Measurements from ENCODE around the gene SLC34A1.

Gene SLC34A1

GRCh38 chr5:177393990-177394389 is 9.8 kb downstream of the SLC34A1 start:
- peaks cover 5% of the 10 kb centered on the region for H3K27me3 Mint-ChIP-seq (ENCODE audit: low read depth)
- no peaks in the 10 kb centered on the region for H3K9me3 Mint-ChIP-seq

GRCh38 chr5:177396078-177396477 is 11.8 kb downstream of the SLC34A1 start:
- Mint-ChIP-seq H3K27ac (no peak overlapping the region), H3K9me3 (no peaks in the 10 kb centered on the region), H3K36me3 (ENCODE audit: low read depth) (no peaks in the 10 kb centered on the region), H3K4me1 (ENCODE audit: low read depth) (peaks cover 3% of the 10 kb centered on the region), H3K4me3 (no peak overlapping the region), H3K27me3 (ENCODE audit: low read depth) (peaks cover 5% of the 10 kb centered on the region)
- DNase-seq (ENCODE audit: low spot score), result no peak

More at GRCh38 chr5:177393990-177394389, 9.8 kb downstream of the SLC34A1 start:
- Mint-ChIP-seq H3K36me3 (ENCODE audit: low read depth) (no peaks in the 10 kb centered on the region), H3K27ac (no peak overlapping the region), H3K4me1 (ENCODE audit: low read depth) (peaks cover 23% of the 10 kb centered on the region), H3K4me3 (no peak overlapping the region)
- no peak for DNase-seq (ENCODE audit: low spot score)

GRCh38 chr5:177396807-177397206 is 12.6 kb downstream of the SLC34A1 start:
- no peak for DNase-seq (ENCODE audit: low spot score)
- no peak overlapping the region for H3K4me3 Mint-ChIP-seq
- no peaks in the 10 kb centered on the region for H3K9me3 Mint-ChIP-seq
- peaks cover 13% of the 10 kb centered on the region for H3K27me3 Mint-ChIP-seq (ENCODE audit: low read depth)
- no peak overlapping the region for H3K27ac Mint-ChIP-seq
- no peaks in the 10 kb centered on the region for H3K36me3 Mint-ChIP-seq (ENCODE audit: low read depth)
- peaks cover 3% of the 10 kb centered on the region for H3K4me1 Mint-ChIP-seq (ENCODE audit: low read depth)

GRCh38 chr5:177397875-177398390 is 13.7 kb downstream of the SLC34A1 start:
- H3K27ac Mint-ChIP-seq, result no peak overlapping the region
- no peaks in the 10 kb centered on the region for H3K9me3 Mint-ChIP-seq
- no peaks in the 10 kb centered on the region for H3K36me3 Mint-ChIP-seq (ENCODE audit: low read depth)
- no peak overlapping the region for H3K4me3 Mint-ChIP-seq
- peaks cover 11% of the 10 kb centered on the region for H3K4me1 Mint-ChIP-seq (ENCODE audit: low read depth)
- DNase-seq (ENCODE audit: low spot score), result no peak
- H3K27me3 Mint-ChIP-seq (ENCODE audit: low read depth), result peaks cover 24% of the 10 kb centered on the region

GRCh38 chr5:177399997-177400868 is 16.0 kb downstream of the SLC34A1 start, which contains the start of gene PFN3:
Gene PFN3, minus strand, starts transcription at chr5:177400661. Its CDS starts 85 bp downstream, at chr5:177400576.
- no peaks in the 10 kb centered on the region for H3K9me3 Mint-ChIP-seq
- no peak within 1 kb of the TSS for H3K27ac Mint-ChIP-seq
- peaks cover 26% of the 10 kb centered on the region for H3K27me3 Mint-ChIP-seq (ENCODE audit: low read depth)
- no peak within 1 kb of the TSS for H3K4me3 Mint-ChIP-seq
- no peaks in the 10 kb centered on the region for H3K36me3 Mint-ChIP-seq (ENCODE audit: low read depth)
- no peak for DNase-seq (ENCODE audit: low spot score)
- H3K4me1 Mint-ChIP-seq (ENCODE audit: low read depth), result peaks cover 16% of the 10 kb centered on the region

GRCh38 chr5:177402271-177403043 is 18.2 kb downstream of the SLC34A1 start:
- Mint-ChIP-seq H3K27me3 (ENCODE audit: low read depth) (peaks cover 23% of the 10 kb centered on the region), H3K4me1 (ENCODE audit: low read depth) (peaks cover 16% of the 10 kb centered on the region), H3K27ac (peak overlapping the region; percentile 4), H3K36me3 (ENCODE audit: low read depth) (no peaks in the 10 kb centered on the region), H3K9me3 (no peaks in the 10 kb centered on the region), H3K4me3 (peak overlapping the region; percentile 83)
- peak; percentile 68 for DNase-seq (ENCODE audit: low spot score)

- peaks cover 24% of the 10 kb centered on the region for H3K27me3 Mint-ChIP-seq (ENCODE audit: low read depth)
- peak; percentile 39 for DNase-seq (ENCODE audit: low spot score)
- H3K27ac Mint-ChIP-seq, result peak overlapping the region; percentile 26
These were observed 19.0 kb downstream of the SLC34A1 start for GRCh38 chr5:177403102-177403791.

GRCh38 chr5:177403792-177404640 is 19.8 kb downstream of the SLC34A1 start:
- H3K27me3 Mint-ChIP-seq (ENCODE audit: low read depth), result peaks cover 24% of the 10 kb centered on the region
- DNase-seq (ENCODE audit: low spot score), result peak; percentile 83
- no peaks in the 10 kb centered on the region for H3K36me3 Mint-ChIP-seq (ENCODE audit: low read depth)
- peak overlapping the region; percentile 83 for H3K4me3 Mint-ChIP-seq
- H3K27ac Mint-ChIP-seq, result peak overlapping the region; percentile 20
- H3K9me3 Mint-ChIP-seq, result no peaks in the 10 kb centered on the region
- H3K4me1 Mint-ChIP-seq (ENCODE audit: low read depth), result peaks cover 16% of the 10 kb centered on the region

More at GRCh38 chr5:177403102-177403791, 19.0 kb downstream of the SLC34A1 start:
- peaks cover 16% of the 10 kb centered on the region for H3K4me1 Mint-ChIP-seq (ENCODE audit: low read depth)
- peak overlapping the region; percentile 83 for H3K4me3 Mint-ChIP-seq
- H3K9me3 Mint-ChIP-seq, result no peaks in the 10 kb centered on the region
- no peaks in the 10 kb centered on the region for H3K36me3 Mint-ChIP-seq (ENCODE audit: low read depth)

GRCh38 chr5:177404641-177405179 is 20.5 kb downstream of the SLC34A1 start:
- Mint-ChIP-seq H3K27me3 (ENCODE audit: low read depth) (peaks cover 24% of the 10 kb centered on the region), H3K4me1 (ENCODE audit: low read depth) (peaks cover 16% of the 10 kb centered on the region)

GRCh38 chr5:177405312-177405711 is 21.1 kb downstream of the SLC34A1 start:
- Mint-ChIP-seq H3K27me3 (ENCODE audit: low read depth) (peaks cover 24% of the 10 kb centered on the region), H3K27ac (no peak overlapping the region), H3K4me1 (ENCODE audit: low read depth) (peaks cover 16% of the 10 kb centered on the region), H3K36me3 (ENCODE audit: low read depth) (no peaks in the 10 kb centered on the region), H3K9me3 (no peaks in the 10 kb centered on the region), H3K4me3 (no peak overlapping the region)
- no peak for DNase-seq (ENCODE audit: low spot score)

More at GRCh38 chr5:177404641-177405179, 20.5 kb downstream of the SLC34A1 start:
- no peaks in the 10 kb centered on the region for H3K9me3 Mint-ChIP-seq
- no peaks in the 10 kb centered on the region for H3K36me3 Mint-ChIP-seq (ENCODE audit: low read depth)
- H3K27ac Mint-ChIP-seq, result peak overlapping the region; percentile 36
- H3K4me3 Mint-ChIP-seq, result peak overlapping the region; percentile 59
- no peak for DNase-seq (ENCODE audit: low spot score)

GRCh38 chr5:177405805-177406204 is 21.6 kb downstream of the SLC34A1 start:
- DNase-seq (ENCODE audit: low spot score), result no peak
- Mint-ChIP-seq H3K4me1 (ENCODE audit: low read depth) (peaks cover 21% of the 10 kb centered on the region), H3K4me3 (no peak overlapping the region), H3K27me3 (ENCODE audit: low read depth) (peaks cover 24% of the 10 kb centered on the region), H3K36me3 (ENCODE audit: low read depth) (no peaks in the 10 kb centered on the region), H3K9me3 (no peaks in the 10 kb centered on the region), H3K27ac (no peak overlapping the region)

GRCh38 chr5:177409043-177409801 is 25.0 kb downstream of the SLC34A1 start, which contains the start of gene F12:
Gene F12, minus strand, starts transcription at chr5:177409564. Its CDS starts 37 bp downstream, at chr5:177409527.
- H3K27me3 Mint-ChIP-seq (ENCODE audit: low read depth), result peaks cover 1% of the 10 kb centered on the region
- no peaks in the 10 kb centered on the region for H3K36me3 Mint-ChIP-seq (ENCODE audit: low read depth)
- DNase-seq (ENCODE audit: low spot score), result no peak
- peak within 1 kb of the TSS; percentile 37 for H3K27ac Mint-ChIP-seq
- H3K9me3 Mint-ChIP-seq, result no peaks in the 10 kb centered on the region
- H3K4me3 Mint-ChIP-seq, result no peak within 1 kb of the TSS
- peaks cover 19% of the 10 kb centered on the region for H3K4me1 Mint-ChIP-seq (ENCODE audit: low read depth)

Measured in T-helper 2 cell treated with Interferon-gamma antibody and Interleukin-4, amounts not matched to agents 5 μg/mL and 100 μg/mL, for 36 hours (primary cell).